HG03025 (cell line): Measurements from ENCODE around the gene SLCO4A1.

ENCODE experiments used
- ATAC-seq: cut with Tn5 transposase; IDR thresholded peaks from one replicate; pipeline ENCODE4 v1.9.1; 2021; ENCODE audit warnings: mild to moderate bottlenecking, moderate library complexity; ENCODE audit not compliant: unreplicated experiment, low FRiP score

Gene SLCO4A1

GRCh38 chr20:62709537-62709905, 67.2 kb downstream of the SLCO4A1 start:
- ATAC-seq, result no peak

GRCh38 chr20:62710221-62710885, 68.0 kb downstream of the SLCO4A1 start:
- no peak for ATAC-seq

GRCh38 chr20:62710886-62711702, 68.8 kb downstream of the SLCO4A1 start:
- no peak for ATAC-seq

GRCh38 chr20:62711703-62712101, 69.4 kb downstream of the SLCO4A1 start:
- ATAC-seq, result no peak

GRCh38 chr20:62712606-62713005, 70.3 kb downstream of the SLCO4A1 start:
- ATAC-seq, result no peak

- ATAC-seq, result no peak
Observed at GRCh38 chr20:62714006-62714405, 71.7 kb downstream of the SLCO4A1 start.

- ATAC-seq, result no peak
Observed at GRCh38 chr20:62714799-62715198, 72.5 kb downstream of the SLCO4A1 start.

GRCh38 chr20:62715201-62715600, 72.9 kb downstream of the SLCO4A1 start:
- ATAC-seq, result no peak

- ATAC-seq, result no peak
Observed at GRCh38 chr20:62716198-62716940, 74.1 kb downstream of the SLCO4A1 start.

- no peak for ATAC-seq
Observed at GRCh38 chr20:62716941-62717310, 74.6 kb downstream of the SLCO4A1 start.

- ATAC-seq, result no peak
Observed at GRCh38 chr20:62717933-62718332, 75.6 kb downstream of the SLCO4A1 start.

GRCh38 chr20:62718546-62718945, 76.2 kb downstream of the SLCO4A1 start:
- no peak for ATAC-seq

- ATAC-seq, result no peak
Observed at GRCh38 chr20:62719250-62719935, 77.1 kb downstream of the SLCO4A1 start.
